WTC11 (cell line): ENCODE measurements around the gene CREG2. TPM values are rescaled to one million over a fixed set of nuclear protein-coding genes. Genes with fewer than 3 reads are reported as not detected.

Experiments used
- ATAC-seq: fragments of 200-7000 bp; cut with Tn5 transposase; 2 replicates; pipeline ENCODE4 v1.10.0; 2021; ENCODE audit warnings: mild to moderate bottlenecking, moderate library complexity
- CTCF ChIA-PET: fragments of 300-600 bp; sonication (Branson Sonifier 250); formaldehyde crosslinking; loops from one replicate; lab custom pipeline; 2021; ENCODE audit warnings: antibody characterized with exemption; lab: Charles Lee
- POLR2A ChIA-PET: fragments of 350-600 bp; sonication (Branson Sonifier 250); formaldehyde crosslinking; loops from one replicate; lab custom pipeline; 2021; ENCODE audit warnings: antibody characterized with exemption; lab: Charles Lee
- DNase-seq: peaks from one replicate; pipeline ENCODE4 v3.0.0; 2021; ENCODE audit warnings: low spot score
- H3K27ac Mint-ChIP-seq: 2 replicates; pipeline ENCODE4 v1.8.0; 2021; ENCODE audit warnings: mixed read lengths
- H3K27me3 Mint-ChIP-seq: 2 replicates; pipeline ENCODE4 v1.8.0; 2021; ENCODE audit warnings: low read depth, mild to moderate bottlenecking, moderate library complexity, mixed read lengths
- H3K36me3 Mint-ChIP-seq: 2 replicates; pipeline ENCODE4 v1.8.0; 2021; ENCODE audit warnings: mixed read lengths
- H3K4me1 Mint-ChIP-seq: 2 replicates; pipeline ENCODE4 v1.8.0; 2022; ENCODE audit warnings: mixed read lengths
- H3K4me3 Mint-ChIP-seq: 2 replicates; pipeline ENCODE4 v1.8.0; 2021; ENCODE audit warnings: mild to moderate bottlenecking, moderate library complexity, mixed read lengths
- H3K9me3 Mint-ChIP-seq: 2 replicates; pipeline ENCODE4 v1.8.0; 2021; ENCODE audit warnings: mixed read lengths
- CREB1 ChIP-seq: sonication (generic); formaldehyde crosslinking; IDR thresholded peaks from 2 replicates; pipeline ENCODE4 v1.8.0; 2023; ENCODE audit warnings: mild to moderate bottlenecking, missing genetic modification reagents
- ELF4 ChIP-seq: sonication (generic); formaldehyde crosslinking; IDR thresholded peaks from 2 replicates; pipeline ENCODE4 v1.8.1; 2022; ENCODE audit warnings: low read depth, mild to moderate bottlenecking, moderate library complexity, missing genetic modification reagents
- IRF2 ChIP-seq: sonication (generic); formaldehyde crosslinking; IDR thresholded peaks from 2 replicates; pipeline ENCODE4 v1.8.0; 2022; ENCODE audit warnings: low read depth, missing genetic modification reagents, borderline replicate concordance
- MXD4 ChIP-seq: fragments of 250-450 bp; sonication (Bioruptor Pico); IDR thresholded peaks from 2 replicates; pipeline ENCODE4 v1.8.0; 2021; ENCODE audit warnings: mild to moderate bottlenecking, moderate library complexity, borderline replicate concordance
- NR1H2 ChIP-seq: sonication (generic); formaldehyde crosslinking; IDR thresholded peaks from 2 replicates; pipeline ENCODE4 v1.9.0; 2021; ENCODE audit warnings: mild to moderate bottlenecking, moderate library complexity, missing genetic modification reagents
- NR2C2 ChIP-seq: sonication (generic); formaldehyde crosslinking; IDR thresholded peaks from 2 replicates; pipeline ENCODE4 v1.8.0; 2022; ENCODE audit warnings: mild to moderate bottlenecking, missing genetic modification reagents
- SMAD4 ChIP-seq: sonication (generic); formaldehyde crosslinking; IDR thresholded peaks from 2 replicates; pipeline ENCODE4 v1.8.0; 2022; ENCODE audit warnings: mild to moderate bottlenecking, missing genetic modification reagents
- SOX15 ChIP-seq: fragments of 250-450 bp; sonication (Bioruptor Pico); IDR thresholded peaks from 2 replicates; pipeline ENCODE4 v1.9.0; 2021; ENCODE audit warnings: mild to moderate bottlenecking
- TP53 ChIP-seq: sonication (generic); formaldehyde crosslinking; IDR thresholded peaks from 2 replicates; pipeline ENCODE4 v1.8.1; 2023; ENCODE audit warnings: mild to moderate bottlenecking, missing genetic modification reagents
- ZNF219 ChIP-seq: sonication (generic); formaldehyde crosslinking; IDR thresholded peaks from 2 replicates; pipeline ENCODE4 v1.8.0; 2023; ENCODE audit warnings: missing genetic modification reagents, mild to moderate bottlenecking, borderline replicate concordance
- ZNF232 ChIP-seq: sonication (generic); formaldehyde crosslinking; IDR thresholded peaks from 2 replicates; pipeline ENCODE4 v1.8.0; 2022; ENCODE audit warnings: mild to moderate bottlenecking, missing genetic modification reagents
- ZNF416 ChIP-seq: fragments of 250-450 bp; sonication (Bioruptor Pico); IDR thresholded peaks from 2 replicates; pipeline ENCODE4 v1.9.0; 2021; ENCODE audit warnings: mild to moderate bottlenecking, inconsistent platforms
- total RNA-seq: library from RNA; stranded (reverse); gene quantifications from 3 replicates; pipeline ENCODE4 v1.2.3, GENCODE V29; 2021
- TF ChIP-seq, protein P1 (sequence below): sonication (generic); formaldehyde crosslinking; IDR thresholded peaks from 2 replicates; pipeline ENCODE4 v1.8.0; 2022; ENCODE audit warnings: missing genetic modification reagents
- TF ChIP-seq, protein P2 (sequence below): fragments of 250-450 bp; sonication (Bioruptor Pico); IDR thresholded peaks from 2 replicates; pipeline ENCODE4 v2.1.2; 2022; ENCODE audit warnings: mild to moderate bottlenecking, moderate library complexity
- TF ChIP-seq, protein P3 (sequence below): fragments of 250-450 bp; sonication (Bioruptor Pico); IDR thresholded peaks from 2 replicates; pipeline ENCODE4 v1.9.0; 2021; ENCODE audit warnings: moderate library complexity, mild to moderate bottlenecking, inconsistent platforms, borderline replicate concordance
- TF ChIP-seq, protein P4 (sequence below): sonication (generic); formaldehyde crosslinking; IDR thresholded peaks from 2 replicates; pipeline ENCODE4 v1.8.1; 2023; ENCODE audit warnings: mild to moderate bottlenecking, missing genetic modification reagents, moderate library complexity
- TF ChIP-seq, protein P5 (sequence below): fragments of 250-450 bp; sonication (Bioruptor Pico); IDR thresholded peaks from 2 replicates; pipeline ENCODE4 v1.9.0; 2021; ENCODE audit warnings: mild to moderate bottlenecking, borderline replicate concordance
- TF ChIP-seq, protein P6 (sequence below): sonication (generic); formaldehyde crosslinking; IDR thresholded peaks from 2 replicates; pipeline ENCODE4 v1.8.1; 2023; ENCODE audit warnings: mild to moderate bottlenecking, missing genetic modification reagents, borderline replicate concordance
- TF ChIP-seq, protein P7 (sequence below): fragments of 250-450 bp; sonication (Bioruptor Pico); IDR thresholded peaks from 2 replicates; pipeline ENCODE4 v1.8.0; 2021; ENCODE audit warnings: mild to moderate bottlenecking

Gene CREG2
- total RNA-seq, 1 experiment from 2014 or later, result 1.6 TPM

DNA sequence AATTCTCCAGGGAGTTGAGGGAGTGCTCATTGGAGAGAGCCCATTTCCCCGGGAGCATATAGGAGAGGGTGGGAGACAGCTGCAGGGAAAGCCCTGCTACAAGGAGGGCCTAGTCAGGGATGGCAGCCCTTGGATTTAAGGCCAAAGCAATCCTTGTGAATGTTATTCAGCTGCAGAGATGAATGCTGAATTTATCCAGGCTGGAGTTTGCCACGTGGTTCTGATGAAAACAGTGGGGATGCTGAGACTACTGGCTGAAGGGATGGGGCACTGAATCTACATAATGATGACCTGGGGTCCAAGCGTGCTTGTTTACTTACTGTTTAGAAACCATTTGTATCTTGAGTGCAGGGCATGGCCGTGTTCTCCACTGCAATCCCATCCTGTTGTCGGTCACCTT, 43.2 kb downstream of the CREG2 start:
- CTCF ChIA-PET, result interaction anchor here (1.2 kb wide), 1 partner anchor 11 kb away, joined by 3 read pairs; no protein-coding TSS in a partner anchor
- Mint-ChIP-seq H3K4me3 (no peak overlapping the region), H3K9me3 (peaks cover 9% of the 10 kb centered on the region), H3K27ac (no peak overlapping the region), H3K36me3 (peaks cover 7% of the 10 kb centered on the region), H3K27me3 (peaks cover 7% of the 10 kb centered on the region), H3K4me1 (peaks cover 46% of the 10 kb centered on the region)
- DNase-seq, result no peak
- TF ChIP-seq ELF4 (CRISPR knock-in tag) (no peak), TP53 (CRISPR knock-in tag) (no peak), CREB1 (no peak), SOX15 (CRISPR knock-in tag) (no peak), ZNF232 (CRISPR knock-in tag) (no peak)
- TF ChIP-seq, protein P1, sequence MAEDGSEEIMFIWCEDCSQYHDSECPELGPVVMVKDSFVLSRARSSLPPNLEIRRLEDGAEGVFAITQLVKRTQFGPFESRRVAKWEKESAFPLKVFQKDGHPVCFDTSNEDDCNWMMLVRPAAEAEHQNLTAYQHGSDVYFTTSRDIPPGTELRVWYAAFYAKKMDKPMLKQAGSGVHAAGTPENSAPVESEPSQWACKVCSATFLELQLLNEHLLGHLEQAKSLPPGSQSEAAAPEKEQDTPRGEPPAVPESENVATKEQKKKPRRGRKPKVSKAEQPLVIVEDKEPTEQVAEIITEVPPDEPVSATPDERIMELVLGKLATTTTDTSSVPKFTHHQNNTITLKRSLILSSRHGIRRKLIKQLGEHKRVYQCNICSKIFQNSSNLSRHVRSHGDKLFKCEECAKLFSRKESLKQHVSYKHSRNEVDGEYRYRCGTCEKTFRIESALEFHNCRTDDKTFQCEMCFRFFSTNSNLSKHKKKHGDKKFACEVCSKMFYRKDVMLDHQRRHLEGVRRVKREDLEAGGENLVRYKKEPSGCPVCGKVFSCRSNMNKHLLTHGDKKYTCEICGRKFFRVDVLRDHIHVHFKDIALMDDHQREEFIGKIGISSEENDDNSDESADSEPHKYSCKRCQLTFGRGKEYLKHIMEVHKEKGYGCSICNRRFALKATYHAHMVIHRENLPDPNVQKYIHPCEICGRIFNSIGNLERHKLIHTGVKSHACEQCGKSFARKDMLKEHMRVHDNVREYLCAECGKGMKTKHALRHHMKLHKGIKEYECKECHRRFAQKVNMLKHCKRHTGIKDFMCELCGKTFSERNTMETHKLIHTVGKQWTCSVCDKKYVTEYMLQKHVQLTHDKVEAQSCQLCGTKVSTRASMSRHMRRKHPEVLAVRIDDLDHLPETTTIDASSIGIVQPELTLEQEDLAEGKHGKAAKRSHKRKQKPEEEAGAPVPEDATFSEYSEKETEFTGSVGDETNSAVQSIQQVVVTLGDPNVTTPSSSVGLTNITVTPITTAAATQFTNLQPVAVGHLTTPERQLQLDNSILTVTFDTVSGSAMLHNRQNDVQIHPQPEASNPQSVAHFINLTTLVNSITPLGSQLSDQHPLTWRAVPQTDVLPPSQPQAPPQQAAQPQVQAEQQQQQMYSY (CRISPR knock-in tag), result no peak
- no peak for ATAC-seq
- POLR2A ChIA-PET, result no interaction called here

DNA sequence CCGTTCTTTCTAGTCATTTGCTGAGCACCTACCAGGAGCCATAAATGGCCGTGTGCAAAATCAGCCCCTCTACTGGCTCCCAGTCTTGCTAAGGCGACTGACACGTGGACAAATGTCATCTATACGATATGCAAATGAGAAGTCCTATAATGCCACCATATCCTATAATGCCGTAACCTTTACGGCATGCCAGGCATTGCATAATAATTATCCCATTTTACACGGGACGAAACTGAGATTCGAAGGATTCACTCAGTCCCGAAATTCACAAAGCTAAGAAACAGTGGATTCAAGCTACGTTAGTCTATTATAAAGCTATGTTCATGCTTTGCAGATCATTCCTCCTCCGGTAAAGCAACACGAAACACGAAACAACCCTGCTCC, 44.7 kb downstream of the CREG2 start:
- Mint-ChIP-seq H3K27ac (no peak overlapping the region; the same call in 1 of the 2 replicates), H3K27me3 (peaks cover 15% of the 10 kb centered on the region), H3K4me3 (no peak overlapping the region), H3K4me1 (peaks cover 60% of the 10 kb centered on the region), H3K36me3 (peaks cover 7% of the 10 kb centered on the region), H3K9me3 (peaks cover 9% of the 10 kb centered on the region)
- CTCF ChIA-PET, result interaction anchor here (0.6 to 3.0 kb wide), 61 partner anchors 8 to 898 kb away, joined by 3 to 72 read pairs (median 4); partner anchors contain the start of genes CNOT11, CREG2 and RNF149
- DNase-seq (no peak), ATAC-seq (no peak; the same call in 1 of the 2 replicates)
- POLR2A ChIA-PET, result no interaction called here
- TF ChIP-seq, protein P2, sequence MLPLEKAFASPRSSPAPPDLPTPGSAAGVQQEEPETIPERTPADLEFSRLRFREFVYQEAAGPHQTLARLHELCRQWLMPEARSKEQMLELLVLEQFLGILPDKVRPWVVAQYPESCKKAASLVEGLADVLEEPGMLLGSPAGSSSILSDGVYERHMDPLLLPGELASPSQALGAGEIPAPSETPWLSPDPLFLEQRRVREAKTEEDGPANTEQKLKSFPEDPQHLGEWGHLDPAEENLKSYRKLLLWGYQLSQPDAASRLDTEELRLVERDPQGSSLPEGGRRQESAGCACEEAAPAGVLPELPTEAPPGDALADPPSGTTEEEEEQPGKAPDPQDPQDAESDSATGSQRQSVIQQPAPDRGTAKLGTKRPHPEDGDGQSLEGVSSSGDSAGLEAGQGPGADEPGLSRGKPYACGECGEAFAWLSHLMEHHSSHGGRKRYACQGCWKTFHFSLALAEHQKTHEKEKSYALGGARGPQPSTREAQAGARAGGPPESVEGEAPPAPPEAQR, result no peak
- TF ChIP-seq, protein P3, sequence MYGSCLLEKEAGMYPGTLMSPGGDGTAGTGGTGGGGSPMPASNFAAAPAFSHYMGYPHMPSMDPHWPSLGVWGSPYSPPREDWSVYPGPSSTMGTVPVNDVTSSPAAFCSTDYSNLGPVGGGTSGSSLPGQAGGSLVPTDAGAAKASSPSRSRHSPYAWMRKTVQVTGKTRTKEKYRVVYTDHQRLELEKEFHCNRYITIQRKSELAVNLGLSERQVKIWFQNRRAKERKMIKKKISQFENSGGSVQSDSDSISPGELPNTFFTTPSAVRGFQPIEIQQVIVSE (CRISPR knock-in tag), result no peak
- TF ChIP-seq, protein P4, sequence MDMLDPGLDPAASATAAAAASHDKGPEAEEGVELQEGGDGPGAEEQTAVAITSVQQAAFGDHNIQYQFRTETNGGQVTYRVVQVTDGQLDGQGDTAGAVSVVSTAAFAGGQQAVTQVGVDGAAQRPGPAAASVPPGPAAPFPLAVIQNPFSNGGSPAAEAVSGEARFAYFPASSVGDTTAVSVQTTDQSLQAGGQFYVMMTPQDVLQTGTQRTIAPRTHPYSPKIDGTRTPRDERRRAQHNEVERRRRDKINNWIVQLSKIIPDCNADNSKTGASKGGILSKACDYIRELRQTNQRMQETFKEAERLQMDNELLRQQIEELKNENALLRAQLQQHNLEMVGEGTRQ (CRISPR knock-in tag), result no peak
- TF ChIP-seq, protein P5, sequence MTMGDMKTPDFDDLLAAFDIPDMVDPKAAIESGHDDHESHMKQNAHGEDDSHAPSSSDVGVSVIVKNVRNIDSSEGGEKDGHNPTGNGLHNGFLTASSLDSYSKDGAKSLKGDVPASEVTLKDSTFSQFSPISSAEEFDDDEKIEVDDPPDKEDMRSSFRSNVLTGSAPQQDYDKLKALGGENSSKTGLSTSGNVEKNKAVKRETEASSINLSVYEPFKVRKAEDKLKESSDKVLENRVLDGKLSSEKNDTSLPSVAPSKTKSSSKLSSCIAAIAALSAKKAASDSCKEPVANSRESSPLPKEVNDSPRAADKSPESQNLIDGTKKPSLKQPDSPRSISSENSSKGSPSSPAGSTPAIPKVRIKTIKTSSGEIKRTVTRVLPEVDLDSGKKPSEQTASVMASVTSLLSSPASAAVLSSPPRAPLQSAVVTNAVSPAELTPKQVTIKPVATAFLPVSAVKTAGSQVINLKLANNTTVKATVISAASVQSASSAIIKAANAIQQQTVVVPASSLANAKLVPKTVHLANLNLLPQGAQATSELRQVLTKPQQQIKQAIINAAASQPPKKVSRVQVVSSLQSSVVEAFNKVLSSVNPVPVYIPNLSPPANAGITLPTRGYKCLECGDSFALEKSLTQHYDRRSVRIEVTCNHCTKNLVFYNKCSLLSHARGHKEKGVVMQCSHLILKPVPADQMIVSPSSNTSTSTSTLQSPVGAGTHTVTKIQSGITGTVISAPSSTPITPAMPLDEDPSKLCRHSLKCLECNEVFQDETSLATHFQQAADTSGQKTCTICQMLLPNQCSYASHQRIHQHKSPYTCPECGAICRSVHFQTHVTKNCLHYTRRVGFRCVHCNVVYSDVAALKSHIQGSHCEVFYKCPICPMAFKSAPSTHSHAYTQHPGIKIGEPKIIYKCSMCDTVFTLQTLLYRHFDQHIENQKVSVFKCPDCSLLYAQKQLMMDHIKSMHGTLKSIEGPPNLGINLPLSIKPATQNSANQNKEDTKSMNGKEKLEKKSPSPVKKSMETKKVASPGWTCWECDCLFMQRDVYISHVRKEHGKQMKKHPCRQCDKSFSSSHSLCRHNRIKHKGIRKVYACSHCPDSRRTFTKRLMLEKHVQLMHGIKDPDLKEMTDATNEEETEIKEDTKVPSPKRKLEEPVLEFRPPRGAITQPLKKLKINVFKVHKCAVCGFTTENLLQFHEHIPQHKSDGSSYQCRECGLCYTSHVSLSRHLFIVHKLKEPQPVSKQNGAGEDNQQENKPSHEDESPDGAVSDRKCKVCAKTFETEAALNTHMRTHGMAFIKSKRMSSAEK (CRISPR knock-in tag), result no peak
- no peak for TF ChIP-seq ZNF416 (CRISPR knock-in tag)
- TF ChIP-seq NR2C2 (CRISPR knock-in tag), result no peak
- no peak for TF ChIP-seq MXD4
- no peak for TF ChIP-seq NR1H2
- no peak for TF ChIP-seq SMAD4 (CRISPR knock-in tag)
- no peak for TF ChIP-seq IRF2 (CRISPR knock-in tag)
- TF ChIP-seq, protein P6, sequence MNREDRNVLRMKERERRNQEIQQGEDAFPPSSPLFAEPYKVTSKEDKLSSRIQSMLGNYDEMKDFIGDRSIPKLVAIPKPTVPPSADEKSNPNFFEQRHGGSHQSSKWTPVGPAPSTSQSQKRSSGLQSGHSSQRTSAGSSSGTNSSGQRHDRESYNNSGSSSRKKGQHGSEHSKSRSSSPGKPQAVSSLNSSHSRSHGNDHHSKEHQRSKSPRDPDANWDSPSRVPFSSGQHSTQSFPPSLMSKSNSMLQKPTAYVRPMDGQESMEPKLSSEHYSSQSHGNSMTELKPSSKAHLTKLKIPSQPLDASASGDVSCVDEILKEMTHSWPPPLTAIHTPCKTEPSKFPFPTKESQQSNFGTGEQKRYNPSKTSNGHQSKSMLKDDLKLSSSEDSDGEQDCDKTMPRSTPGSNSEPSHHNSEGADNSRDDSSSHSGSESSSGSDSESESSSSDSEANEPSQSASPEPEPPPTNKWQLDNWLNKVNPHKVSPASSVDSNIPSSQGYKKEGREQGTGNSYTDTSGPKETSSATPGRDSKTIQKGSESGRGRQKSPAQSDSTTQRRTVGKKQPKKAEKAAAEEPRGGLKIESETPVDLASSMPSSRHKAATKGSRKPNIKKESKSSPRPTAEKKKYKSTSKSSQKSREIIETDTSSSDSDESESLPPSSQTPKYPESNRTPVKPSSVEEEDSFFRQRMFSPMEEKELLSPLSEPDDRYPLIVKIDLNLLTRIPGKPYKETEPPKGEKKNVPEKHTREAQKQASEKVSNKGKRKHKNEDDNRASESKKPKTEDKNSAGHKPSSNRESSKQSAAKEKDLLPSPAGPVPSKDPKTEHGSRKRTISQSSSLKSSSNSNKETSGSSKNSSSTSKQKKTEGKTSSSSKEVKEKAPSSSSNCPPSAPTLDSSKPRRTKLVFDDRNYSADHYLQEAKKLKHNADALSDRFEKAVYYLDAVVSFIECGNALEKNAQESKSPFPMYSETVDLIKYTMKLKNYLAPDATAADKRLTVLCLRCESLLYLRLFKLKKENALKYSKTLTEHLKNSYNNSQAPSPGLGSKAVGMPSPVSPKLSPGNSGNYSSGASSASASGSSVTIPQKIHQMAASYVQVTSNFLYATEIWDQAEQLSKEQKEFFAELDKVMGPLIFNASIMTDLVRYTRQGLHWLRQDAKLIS (CRISPR knock-in tag), result no peak
- TF ChIP-seq, protein P7, sequence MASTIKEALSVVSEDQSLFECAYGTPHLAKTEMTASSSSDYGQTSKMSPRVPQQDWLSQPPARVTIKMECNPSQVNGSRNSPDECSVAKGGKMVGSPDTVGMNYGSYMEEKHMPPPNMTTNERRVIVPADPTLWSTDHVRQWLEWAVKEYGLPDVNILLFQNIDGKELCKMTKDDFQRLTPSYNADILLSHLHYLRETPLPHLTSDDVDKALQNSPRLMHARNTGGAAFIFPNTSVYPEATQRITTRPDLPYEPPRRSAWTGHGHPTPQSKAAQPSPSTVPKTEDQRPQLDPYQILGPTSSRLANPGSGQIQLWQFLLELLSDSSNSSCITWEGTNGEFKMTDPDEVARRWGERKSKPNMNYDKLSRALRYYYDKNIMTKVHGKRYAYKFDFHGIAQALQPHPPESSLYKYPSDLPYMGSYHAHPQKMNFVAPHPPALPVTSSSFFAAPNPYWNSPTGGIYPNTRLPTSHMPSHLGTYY (CRISPR knock-in tag), result no peak
- no peak for TF ChIP-seq ZNF219 (CRISPR knock-in tag)
